CD4-positive, alpha-beta T cell treated with Interleukin-4 for 1 hour (primary cell): ENCODE results near the gene PSMB7.

ENCODE experiments used
- DNase-seq, 2 donors: peaks; one replicate each; pipeline ENCODE4 v3.0.0-alpha.2; 2020 to 2022

The PSMB7 gene

GRCh38 chr9:124377551-124378406 lies 37.5 kb downstream of the PSMB7 start:
- no peak for DNase-seq

DNA sequence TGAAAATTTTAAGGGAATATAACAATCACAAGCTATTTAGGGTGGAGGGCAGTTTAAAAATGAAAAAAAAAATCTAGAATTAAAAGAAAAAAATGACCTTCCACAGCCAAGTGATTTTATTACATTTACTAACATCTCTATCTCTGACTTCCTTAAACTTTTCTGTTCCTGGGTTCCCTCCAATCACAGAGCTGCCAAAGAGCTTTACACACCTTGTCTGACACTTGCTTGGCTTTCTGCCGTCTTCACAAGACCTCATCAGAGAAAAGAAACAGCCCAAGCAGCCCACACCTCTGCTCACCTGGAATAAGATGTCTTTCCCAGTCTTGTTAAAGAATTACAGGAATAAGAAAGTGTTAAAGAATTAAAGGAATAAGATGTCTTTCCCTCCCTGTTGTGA lies 38.9 kb downstream of the PSMB7 start:
- no peak for DNase-seq

DNA sequence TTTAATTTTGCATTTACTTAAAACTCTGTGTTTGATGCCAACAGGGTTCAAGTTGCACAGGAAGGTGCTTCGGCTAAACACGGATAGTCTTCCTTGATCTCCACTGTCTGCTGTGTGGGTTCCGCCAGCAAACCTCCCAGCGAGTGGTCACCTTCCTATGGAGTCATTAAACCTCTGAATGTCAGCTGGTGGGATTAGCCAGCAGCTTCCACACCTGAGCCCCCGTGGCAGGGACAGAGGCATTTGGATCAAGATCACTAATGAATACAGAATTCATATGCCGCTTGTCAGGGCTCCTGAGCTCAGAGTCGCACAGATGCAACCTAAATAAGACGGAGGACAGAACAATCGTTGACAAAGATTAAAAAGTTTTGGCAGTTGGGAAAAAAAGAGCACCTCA lies 39.5 kb downstream of the PSMB7 start:
- DNase-seq, result no peak

- no peak for DNase-seq
Measured at GRCh38 chr9:124373851-124374250, 41.4 kb downstream of the PSMB7 start.

GRCh38 chr9:124373386-124373785 lies 41.9 kb downstream of the PSMB7 start:
- no peak for DNase-seq

DNA sequence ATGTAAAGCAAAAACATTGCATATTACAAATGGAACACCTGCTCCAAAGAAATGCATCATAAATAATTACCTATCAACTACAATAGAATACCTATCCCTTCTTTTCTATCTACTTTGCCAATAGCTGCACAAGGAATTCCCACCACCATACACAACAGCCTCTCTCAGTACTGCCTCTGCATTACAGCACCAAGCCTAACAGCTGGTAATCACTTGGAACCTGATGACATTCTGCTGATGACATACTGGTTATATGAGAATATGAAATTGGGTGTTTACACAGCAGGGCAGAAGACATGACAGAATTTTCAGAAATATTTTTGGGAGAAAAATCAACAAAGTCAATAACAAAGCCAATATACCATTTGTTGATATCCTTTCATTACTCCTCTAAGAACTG lies 43.2 kb downstream of the PSMB7 start:
- DNase-seq, result no peak

- no peak for DNase-seq
Measured at GRCh38 chr9:124370896-124371582, 44.2 kb downstream of the PSMB7 start.

DNA sequence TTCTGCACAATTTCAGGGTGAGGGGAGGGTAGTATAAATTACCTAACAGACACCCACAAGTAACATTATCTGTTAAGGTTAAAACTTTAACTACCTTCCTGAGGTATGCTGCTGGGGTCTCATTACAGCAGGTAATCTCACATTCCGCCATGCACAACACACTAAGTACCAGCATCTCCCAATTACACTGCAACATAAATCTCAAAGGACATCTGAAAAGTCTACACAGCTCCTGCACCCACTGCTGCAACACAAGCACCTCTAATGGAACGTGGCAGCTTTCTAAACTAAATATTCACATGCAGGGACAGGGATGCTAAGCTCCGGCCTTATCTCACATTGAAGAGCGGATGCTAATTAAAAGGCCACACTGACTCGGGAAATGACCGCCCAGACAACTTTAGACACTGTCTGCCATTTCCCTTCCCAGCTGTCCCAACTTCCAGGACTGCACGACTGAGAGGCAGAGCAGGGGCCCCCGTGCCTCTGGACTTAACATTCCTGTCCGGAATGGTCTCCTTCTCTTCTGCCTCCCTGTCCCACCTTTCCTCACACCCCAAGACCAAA lies 45.9 kb downstream of the PSMB7 start:
- DNase-seq, result no peak

- DNase-seq, result no peak
Measured at GRCh38 chr9:124368692-124369091, 46.5 kb downstream of the PSMB7 start.

DNA sequence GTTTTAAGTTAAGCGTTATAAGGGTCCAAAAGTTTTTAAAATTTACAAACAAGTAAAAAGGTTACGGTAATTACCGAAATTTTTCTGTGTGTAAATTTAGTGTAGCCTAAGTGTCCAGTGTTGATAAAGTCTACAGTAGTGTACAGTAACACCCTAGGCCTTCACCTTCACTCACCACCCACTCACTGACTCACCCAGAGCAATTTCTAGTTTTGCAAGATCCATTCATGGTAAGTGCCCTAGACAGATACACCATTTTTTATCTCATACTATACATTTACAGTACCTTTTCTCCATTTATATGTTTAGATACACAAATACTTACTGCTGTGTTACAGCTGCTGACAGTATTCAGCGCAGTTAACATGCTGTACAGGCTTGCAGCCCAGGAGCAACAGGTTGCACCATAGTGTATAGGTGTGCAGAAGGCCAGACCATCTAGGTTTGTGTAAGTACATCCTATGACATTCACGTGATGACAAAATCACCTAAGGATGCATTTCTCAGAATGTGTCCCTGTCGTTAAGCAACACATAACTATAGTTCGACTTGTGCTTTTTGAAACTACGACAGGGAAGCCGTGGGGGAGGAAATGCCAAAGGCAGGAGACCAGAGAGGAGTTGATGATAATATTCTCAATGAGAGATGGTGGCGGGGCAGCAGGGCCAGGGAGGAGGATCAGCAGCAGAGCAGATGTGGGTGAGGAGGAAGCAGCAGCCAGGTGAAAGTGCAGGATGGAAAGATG lies 48.6 kb downstream of the PSMB7 start:
- DNase-seq, result no peak

GRCh38 chr9:124365036-124365435 lies 50.2 kb downstream of the PSMB7 start:
- DNase-seq, result no peak

DNA sequence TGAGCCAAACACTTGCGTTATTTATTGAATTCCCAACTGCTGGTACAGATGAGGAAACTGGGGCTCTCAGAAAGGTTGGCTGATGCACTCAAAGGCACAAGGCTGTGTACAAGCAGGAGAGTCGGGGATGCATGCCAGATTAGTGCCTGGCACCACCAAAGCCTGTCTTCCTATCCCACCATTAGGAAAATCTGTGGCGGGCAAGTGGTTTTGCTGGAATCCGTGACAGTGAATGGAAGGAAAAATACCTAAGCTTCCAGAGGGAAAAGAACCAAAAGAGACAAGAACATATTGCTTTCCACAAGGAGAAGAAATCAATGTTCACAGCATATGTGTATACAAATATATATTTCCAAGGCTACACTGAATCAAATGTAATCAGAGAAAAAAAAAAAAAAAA lies 51.1 kb downstream of the PSMB7 start:
- DNase-seq, result no peak

DNA sequence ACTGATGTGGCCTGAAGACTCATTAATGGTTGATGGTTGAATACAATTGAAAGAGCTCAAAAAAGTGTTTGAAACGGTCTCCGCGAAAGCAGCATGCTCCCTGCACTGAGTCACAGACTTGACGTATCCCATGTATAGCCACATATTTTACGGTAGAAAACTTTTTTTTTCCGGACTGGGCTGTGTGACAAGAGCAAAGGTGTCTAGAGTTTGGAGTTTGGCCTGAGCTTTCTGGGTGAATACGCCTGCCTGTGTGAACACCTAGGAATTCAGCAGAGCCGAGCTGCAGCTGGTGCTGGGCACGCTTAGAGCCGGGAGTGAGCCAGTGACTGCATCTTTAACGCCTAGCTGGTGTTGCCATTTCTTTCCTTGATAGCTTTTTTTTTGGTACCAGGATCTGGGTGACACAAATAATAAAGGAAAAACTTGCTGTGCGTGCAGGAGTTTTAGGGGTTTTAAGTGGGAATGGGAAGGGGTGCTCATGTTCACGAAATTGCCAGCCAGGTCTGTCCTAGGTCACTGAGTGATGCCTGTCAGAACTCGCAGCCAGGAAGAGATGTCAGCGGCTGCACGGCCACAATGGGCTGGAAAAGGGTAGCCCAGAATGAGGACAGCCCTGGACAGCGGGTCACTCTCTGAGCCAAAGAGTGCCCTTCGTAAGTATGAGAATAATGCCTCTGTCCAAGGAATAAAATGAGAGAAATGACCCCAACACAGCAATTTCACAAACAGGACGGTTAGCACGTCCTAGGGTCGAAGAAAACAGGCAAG lies 51.7 kb downstream of the PSMB7 start:
- DNase-seq, result no peak

GRCh38 chr9:124361128-124361527 lies 54.1 kb downstream of the PSMB7 start:
- DNase-seq, result no peak

- no peak for DNase-seq
Measured at GRCh38 chr9:124359855-124360678, 55.2 kb downstream of the PSMB7 start.

DNA sequence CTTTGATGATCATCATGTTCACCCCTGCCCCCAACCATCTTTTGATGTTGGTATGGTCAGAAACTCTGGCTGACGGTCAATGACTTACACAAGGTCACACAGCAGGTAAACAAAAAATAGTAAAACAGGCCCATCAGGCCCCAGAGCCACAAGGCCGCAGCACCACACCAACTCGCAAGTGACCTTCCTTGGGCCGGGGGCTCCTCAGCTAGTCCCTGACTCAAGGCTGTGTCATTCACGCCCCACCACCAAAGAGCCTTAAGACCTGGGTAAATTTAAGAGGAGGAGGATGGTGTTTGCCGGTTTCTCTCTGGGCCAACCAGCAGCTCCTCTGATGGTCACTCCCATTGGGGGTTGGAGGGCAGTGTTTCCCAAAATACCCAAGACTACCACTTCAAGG lies 55.8 kb downstream of the PSMB7 start:
- no peak for DNase-seq

- DNase-seq, result no peak
Measured at GRCh38 chr9:124358631-124359030, 56.6 kb downstream of the PSMB7 start.

- DNase-seq, result no peak
Measured at GRCh38 chr9:124357721-124358361, 57.4 kb downstream of the PSMB7 start.

DNA sequence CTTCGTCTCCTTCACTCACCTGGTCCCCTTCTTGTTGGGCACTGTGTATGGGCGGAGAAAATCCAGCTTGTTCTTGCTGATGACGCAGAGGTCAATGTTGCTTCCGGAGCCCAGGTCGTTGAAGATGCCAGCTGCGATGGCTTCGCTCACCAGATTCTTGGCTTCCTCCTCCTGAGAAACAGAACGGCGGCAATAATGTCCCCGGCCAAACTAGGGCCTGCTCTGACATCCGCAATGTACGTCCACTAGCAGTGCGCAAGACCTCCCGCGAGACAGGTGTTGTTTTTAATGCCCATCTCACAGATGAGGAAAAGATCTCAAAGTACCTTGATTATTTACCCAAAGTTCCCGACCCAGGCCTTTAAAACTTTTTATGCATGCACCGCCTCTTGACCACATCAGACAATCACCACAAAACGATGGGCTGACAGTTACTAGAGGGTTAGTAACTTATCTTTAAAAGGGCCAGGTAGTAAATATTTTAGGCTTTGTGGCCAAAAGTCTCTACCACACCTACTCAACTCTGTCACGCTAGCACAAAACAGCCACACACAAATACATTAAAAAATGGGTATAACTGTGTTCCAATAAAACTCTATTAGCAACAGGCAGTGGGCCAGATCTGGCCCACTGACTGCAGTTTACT lies 58.4 kb downstream of the PSMB7 start:
- DNase-seq, result no peak

GRCh38 chr9:124355941-124356744 lies 59.1 kb downstream of the PSMB7 start:
- no peak for DNase-seq
